ENCODE measurements around the gene CAMK2A.

DNA sequence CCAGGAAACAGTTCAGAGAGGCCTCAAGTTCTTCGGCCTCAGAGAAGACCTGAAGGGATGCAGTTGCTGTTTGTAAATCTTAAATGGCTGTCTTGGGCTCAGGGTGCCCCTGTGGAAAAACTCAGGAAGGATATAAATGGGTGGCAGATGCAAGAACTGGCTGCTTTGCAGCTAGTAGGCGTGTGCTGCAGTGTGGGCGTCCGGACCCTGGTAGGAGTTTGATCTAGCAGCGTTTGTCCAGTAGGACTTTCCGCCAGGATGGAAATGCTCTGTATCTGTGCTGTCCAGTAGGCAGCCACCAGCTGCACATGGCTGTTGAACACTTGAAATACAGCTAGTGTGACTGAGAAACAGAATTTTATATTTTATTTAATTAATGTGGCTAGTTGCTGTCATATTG is 115.3 kb downstream of the CAMK2A start:
- TF ChIP-seq, protein P1, sequence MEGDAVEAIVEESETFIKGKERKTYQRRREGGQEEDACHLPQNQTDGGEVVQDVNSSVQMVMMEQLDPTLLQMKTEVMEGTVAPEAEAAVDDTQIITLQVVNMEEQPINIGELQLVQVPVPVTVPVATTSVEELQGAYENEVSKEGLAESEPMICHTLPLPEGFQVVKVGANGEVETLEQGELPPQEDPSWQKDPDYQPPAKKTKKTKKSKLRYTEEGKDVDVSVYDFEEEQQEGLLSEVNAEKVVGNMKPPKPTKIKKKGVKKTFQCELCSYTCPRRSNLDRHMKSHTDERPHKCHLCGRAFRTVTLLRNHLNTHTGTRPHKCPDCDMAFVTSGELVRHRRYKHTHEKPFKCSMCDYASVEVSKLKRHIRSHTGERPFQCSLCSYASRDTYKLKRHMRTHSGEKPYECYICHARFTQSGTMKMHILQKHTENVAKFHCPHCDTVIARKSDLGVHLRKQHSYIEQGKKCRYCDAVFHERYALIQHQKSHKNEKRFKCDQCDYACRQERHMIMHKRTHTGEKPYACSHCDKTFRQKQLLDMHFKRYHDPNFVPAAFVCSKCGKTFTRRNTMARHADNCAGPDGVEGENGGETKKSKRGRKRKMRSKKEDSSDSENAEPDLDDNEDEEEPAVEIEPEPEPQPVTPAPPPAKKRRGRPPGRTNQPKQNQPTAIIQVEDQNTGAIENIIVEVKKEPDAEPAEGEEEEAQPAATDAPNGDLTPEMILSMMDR (conservative IDR thresholded peaks at IDR 0.05; ENCODE audit: low read depth in 2 of 2) = no peak
- no peak for TF ChIP-seq EZH2phosphoT487 (IDR thresholded peaks at IDR 0.05; ENCODE audit: unreplicated experiment)
- TF ChIP-seq POLR2AphosphoS5 (IDR thresholded peaks at IDR 0.05; ENCODE audit: low read depth) = no peak
- no peak for TF ChIP-seq EZH2 (IDR thresholded peaks at IDR 0.05; ENCODE audit: low read depth, unreplicated experiment)
- TF ChIP-seq, protein P2, sequence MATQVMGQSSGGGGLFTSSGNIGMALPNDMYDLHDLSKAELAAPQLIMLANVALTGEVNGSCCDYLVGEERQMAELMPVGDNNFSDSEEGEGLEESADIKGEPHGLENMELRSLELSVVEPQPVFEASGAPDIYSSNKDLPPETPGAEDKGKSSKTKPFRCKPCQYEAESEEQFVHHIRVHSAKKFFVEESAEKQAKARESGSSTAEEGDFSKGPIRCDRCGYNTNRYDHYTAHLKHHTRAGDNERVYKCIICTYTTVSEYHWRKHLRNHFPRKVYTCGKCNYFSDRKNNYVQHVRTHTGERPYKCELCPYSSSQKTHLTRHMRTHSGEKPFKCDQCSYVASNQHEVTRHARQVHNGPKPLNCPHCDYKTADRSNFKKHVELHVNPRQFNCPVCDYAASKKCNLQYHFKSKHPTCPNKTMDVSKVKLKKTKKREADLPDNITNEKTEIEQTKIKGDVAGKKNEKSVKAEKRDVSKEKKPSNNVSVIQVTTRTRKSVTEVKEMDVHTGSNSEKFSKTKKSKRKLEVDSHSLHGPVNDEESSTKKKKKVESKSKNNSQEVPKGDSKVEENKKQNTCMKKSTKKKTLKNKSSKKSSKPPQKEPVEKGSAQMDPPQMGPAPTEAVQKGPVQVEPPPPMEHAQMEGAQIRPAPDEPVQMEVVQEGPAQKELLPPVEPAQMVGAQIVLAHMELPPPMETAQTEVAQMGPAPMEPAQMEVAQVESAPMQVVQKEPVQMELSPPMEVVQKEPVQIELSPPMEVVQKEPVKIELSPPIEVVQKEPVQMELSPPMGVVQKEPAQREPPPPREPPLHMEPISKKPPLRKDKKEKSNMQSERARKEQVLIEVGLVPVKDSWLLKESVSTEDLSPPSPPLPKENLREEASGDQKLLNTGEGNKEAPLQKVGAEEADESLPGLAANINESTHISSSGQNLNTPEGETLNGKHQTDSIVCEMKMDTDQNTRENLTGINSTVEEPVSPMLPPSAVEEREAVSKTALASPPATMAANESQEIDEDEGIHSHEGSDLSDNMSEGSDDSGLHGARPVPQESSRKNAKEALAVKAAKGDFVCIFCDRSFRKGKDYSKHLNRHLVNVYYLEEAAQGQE (IDR thresholded peaks at IDR 0.05; ENCODE audit: unreplicated experiment) = no peak
- TF ChIP-seq CREB1 (CRISPR knock-in tag; IDR thresholded peaks at IDR 0.05; ENCODE audit: low read depth) = no peak
- TF ChIP-seq STAT1 (IDR thresholded peaks at IDR 0.05; ENCODE audit: unreplicated experiment) = no peak
